GM12875 (cell line): ENCODE results near the gene ASPSCR1.
"Not testable (repeated sequence)": the region's sequence is repeated elsewhere in the genome, so short reads cannot be mapped to it uniquely, and the experiment has no call there.

Source experiments
- H3K4me3 ChIP-seq: one replicate; pipeline ENCODE4 v1.5.1; 2011; ENCODE audit warnings: low read depth, low read length, control low read depth
- CTCF ChIP-seq: IDR thresholded peaks from 2 replicates; pipeline ENCODE4 v1.5.1; 2011; ENCODE audit warnings: low read depth, mild to moderate bottlenecking, control low read depth, inconsistent platforms, low read length, moderate library complexity, borderline replicate concordance; ENCODE audit not compliant: insufficient read depth

ASPSCR1 gene

GRCh38 chr17:81944858-81945257 lies 32.6 kb upstream of the ASPSCR1 start:
- no peak overlapping the region for H3K4me3 ChIP-seq
- TF ChIP-seq CTCF: no peak

- no peak for TF ChIP-seq CTCF
- no peak within 1 kb of the TSS for H3K4me3 ChIP-seq
Measured at GRCh38 chr17:81947189-81947588, 30.2 kb upstream of the ASPSCR1 start, which contains the start of gene MYADML2. TSS of gene MYADML2 (minus strand) at chr17:81947233. CDS start at chr17:81941741, 5,492 bp downstream.

- no peak overlapping the region for H3K4me3 ChIP-seq
- TF ChIP-seq CTCF: no peak
Measured at GRCh38 chr17:81948635-81949378, 28.6 kb upstream of the ASPSCR1 start.

- no peak overlapping the region for H3K4me3 ChIP-seq
- TF ChIP-seq CTCF: no peak
Measured at GRCh38 chr17:81950501-81950900, 26.9 kb upstream of the ASPSCR1 start.

GRCh38 chr17:81951785-81952684 lies 25.4 kb upstream of the ASPSCR1 start:
- H3K4me3 ChIP-seq: no peak overlapping the region
- no peak for TF ChIP-seq CTCF

GRCh38 chr17:81952792-81953228 lies 24.6 kb upstream of the ASPSCR1 start:
- TF ChIP-seq CTCF: no peak
- no peak overlapping the region for H3K4me3 ChIP-seq

- H3K4me3 ChIP-seq: not testable (repeated sequence)
Measured at GRCh38 chr17:81953443-81953842, 24.0 kb upstream of the ASPSCR1 start.
